ENCODE results near the gene PASK.
"Not testable (repeated sequence)": the region's sequence is repeated elsewhere in the genome, so short reads cannot be mapped to it uniquely, and the experiment has no call there.

PASK gene

GRCh38 chr2:241148891-241149674 lies at the start of gene PASK:
PASK (minus strand) TSS chr2:241149472; CDS start chr2:241143032, 6,440 bp downstream.
- peak; percentile 97 for DNase-seq

DNA sequence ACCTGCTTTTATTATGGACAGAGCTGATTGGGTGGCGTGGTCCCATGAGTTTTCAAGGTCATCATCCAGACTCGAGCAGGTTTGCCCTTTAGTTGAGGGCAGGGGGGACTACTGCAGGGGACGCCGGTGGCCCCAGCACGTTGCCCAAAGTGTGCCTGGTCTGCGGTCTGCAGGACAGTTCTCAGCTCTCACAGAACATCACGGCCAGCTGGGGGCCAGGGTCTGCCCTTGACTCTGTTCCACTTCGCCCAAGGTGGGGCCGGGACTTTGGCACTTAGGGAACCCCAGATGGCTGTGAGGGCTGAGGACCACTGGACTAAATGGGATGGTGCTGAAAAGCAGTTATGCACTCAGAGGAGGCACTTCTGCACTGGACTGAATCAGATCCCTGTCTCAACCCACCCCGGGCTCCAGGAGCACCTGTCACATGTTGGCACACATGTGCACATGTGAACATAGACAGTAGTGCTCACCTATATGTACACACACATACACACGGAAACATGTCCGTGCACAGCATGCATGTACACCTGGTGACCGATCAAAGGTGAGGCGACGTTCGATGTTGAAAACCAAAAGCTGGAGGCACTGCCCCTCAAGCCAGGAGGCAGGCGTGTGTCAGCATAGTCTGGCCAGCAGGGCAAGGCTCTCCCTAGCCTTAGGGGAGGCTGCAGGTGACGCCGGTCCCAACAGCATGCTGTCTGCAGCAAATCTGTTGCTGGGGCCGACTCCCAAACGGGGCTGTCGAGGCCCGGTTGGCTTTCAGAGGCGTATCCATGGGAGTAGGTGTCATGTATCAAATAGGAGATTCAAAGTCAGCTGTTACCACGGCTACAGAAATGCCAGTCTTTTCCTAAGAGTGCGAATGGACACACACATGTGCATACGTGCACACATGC lies 49.4 kb upstream of the PASK start:
- no peak for DNase-seq

GRCh38 chr2:241197947-241198346 lies 48.7 kb upstream of the PASK start:
- no peak for DNase-seq

- not testable (repeated sequence) for DNase-seq
These were observed 48.0 kb upstream of the PASK start for GRCh38 chr2:241197246-241197645.

DNA sequence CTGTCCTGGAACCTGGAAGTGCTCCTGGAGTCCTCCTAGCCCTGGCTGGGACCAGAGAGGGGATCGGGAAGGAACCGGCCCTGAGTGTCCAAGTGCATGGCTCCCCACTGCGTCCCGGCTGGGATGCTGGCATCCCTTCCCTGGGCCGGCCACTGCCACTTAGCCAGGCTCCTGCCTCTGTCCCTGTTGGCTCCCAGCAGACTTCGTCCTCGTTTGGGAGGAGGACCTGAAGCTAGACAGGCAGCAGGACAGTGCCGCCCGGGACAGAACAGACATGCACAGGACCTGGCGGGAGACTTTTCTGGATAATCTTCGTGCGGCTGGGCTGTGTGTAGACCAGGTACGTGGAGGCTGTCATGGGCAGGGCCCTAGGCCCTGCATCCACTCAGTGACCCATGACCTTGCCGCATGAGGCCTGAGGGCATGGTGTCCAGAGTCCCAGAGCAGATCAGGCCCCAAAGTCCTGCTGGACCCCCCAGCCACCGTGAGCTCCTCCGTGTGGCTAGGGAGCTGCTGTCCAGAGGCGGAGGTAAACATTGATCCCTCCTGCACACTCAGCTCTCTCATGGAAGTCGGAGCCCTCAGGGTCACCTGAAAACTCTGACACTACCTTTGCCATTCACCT lies 46.3 kb upstream of the PASK start:
- DNase-seq, result no peak

DNA sequence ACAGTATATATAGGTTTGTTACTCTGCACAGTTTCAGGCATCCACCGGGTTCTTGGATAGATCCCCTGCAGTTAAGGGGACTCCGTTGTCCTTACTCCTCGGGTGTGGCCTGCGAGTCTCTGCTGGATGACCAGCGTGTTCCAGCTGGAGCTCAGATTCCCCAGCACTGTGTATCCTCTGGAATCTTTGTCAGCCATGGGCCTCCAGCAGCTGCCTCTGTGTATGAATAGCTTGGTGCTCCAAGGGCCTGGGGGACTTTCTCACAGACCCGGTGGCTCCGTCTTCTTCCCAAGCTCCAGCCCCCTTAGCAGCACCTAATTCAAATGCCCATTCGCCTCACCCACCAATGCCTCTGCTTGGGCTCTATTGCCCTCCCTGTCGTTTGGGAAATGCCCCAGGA lies 45.5 kb upstream of the PASK start:
- DNase-seq, result no peak

- no peak for DNase-seq
These were observed 44.0 kb upstream of the PASK start for GRCh38 chr2:241193271-241193670.

DNA sequence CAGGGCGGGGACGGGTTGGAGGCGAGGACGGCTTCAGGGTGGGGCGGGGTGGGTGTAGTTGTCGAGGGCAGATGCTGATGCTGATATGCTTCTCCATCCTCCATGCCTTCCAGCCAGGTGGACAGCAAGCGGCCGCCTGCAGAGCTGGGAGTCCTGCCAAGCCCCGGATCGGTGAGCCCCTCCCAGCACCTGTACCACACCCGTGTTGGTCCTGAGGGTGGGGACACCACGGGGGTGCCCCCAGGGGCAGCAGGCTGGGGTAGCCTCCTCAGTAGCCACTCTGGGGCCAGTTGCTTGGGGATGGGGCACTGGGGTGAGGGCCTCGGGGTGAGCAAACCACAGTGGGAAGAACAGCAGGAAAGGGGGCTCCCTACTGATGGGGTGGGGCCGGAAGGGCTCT lies 41.8 kb upstream of the PASK start:
- no peak for DNase-seq

GRCh38 chr2:241190291-241190981 lies 41.2 kb upstream of the PASK start:
- no peak for DNase-seq

DNA sequence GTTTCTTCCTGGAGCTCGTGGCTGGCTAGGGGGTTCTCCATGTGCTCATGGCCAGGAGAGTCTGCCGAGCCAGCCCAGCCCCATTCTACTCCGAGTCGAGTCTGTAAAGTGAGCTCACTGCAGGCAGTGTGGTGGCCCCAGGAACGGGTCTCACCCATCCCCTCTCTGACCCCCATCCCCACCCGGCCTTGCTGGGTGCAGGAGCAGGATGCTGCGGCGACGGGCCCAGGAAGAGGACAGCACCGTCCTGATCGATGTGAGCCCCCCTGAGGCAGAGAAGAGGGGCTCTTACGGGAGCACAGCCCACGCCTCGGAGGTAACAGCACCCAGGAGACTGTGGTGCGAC lies 40.6 kb upstream of the PASK start:
- DNase-seq, result no peak

DNA sequence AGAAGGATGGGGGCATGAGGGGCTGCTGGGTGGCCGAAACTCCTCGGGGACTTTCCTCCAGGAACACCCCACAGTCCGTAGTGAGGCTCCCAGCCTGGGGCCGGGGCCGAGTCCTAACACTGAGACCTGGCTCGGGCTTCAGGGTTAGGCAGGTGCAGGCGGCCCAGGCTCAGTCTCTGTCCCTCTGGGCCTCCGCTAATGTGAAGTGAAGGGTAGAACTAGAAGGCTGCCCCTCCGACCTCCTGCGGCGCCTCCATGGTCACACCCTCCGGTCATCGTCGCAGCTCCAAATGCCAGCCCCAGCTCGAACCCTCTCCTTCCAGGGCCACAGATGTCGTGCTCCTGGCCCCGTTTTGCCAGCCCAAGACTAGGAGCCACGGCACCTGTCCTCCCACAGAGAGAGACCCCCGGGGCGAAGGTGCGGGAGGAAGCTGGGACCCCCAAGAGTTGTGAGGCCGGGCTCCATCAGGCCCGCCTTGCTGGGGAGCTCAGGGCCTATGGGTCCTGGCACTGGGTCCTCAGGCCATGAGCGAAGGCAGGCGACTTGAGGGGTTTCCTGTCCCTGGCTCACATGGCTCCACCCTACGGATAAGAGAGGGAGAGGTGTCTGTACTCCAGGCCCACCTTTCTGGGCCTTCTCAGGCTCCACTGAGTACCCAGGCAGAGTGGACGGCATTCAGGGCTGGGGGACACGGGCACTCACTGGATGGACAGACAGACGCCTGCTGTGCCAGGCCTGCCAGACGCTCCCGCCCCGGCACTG lies 40.0 kb upstream of the PASK start:
- DNase-seq, result no peak

GRCh38 chr2:241188361-241189092 lies 39.3 kb upstream of the PASK start, which contains the start of gene ANO7:
ANO7 (plus strand) TSS chr2:241188677; CDS start chr2:241190064, 1,387 bp downstream.
- DNase-seq, result no peak

- no peak for DNase-seq
These were observed 38.6 kb upstream of the PASK start for GRCh38 chr2:241187918-241188234.

DNA sequence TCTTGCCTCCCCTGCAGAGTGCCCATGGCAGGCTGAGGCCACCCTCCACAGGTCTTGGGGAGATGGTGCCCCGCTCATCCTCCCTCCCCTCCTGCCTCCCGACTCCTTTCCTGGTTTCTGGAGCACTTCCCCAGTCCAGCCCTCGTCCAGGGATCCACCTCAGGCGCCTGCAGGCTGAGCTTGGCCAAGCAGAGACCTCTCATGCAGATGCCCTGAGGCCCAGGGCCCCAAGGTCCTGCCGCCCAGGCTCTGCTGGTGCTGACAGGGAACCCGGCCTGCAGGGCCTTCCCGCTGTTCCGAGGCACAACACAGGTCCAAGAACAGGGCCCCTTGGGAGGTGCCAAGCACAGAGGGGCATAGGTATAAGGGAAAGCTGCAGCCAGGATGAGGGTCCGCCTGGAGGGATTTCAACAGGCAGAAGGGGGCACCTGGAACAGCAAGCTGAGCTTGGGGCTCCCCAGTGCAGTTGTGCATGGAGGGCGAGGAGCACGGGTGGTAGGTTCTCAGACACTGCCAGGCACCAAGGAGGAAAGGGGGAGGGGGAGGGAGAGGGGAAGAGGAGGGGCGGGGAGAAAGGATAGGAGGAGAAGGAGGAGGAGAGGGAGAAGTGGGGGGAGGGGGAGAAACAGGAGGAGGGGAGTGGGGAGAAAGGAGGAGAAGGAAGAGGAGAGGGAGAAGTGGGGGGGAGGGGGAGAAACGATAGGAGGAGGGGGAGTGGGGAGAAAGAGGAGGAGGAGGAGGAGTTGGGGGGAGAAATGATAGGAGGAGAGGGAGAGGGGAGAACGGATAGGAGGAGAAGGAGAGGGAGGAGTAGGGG lies 38.0 kb upstream of the PASK start:
- no peak for DNase-seq

GRCh38 chr2:241185961-241186360 lies 36.7 kb upstream of the PASK start:
- DNase-seq, result no peak

- DNase-seq, result no peak
These were observed 35.6 kb upstream of the PASK start for GRCh38 chr2:241184901-241185300.

DNA sequence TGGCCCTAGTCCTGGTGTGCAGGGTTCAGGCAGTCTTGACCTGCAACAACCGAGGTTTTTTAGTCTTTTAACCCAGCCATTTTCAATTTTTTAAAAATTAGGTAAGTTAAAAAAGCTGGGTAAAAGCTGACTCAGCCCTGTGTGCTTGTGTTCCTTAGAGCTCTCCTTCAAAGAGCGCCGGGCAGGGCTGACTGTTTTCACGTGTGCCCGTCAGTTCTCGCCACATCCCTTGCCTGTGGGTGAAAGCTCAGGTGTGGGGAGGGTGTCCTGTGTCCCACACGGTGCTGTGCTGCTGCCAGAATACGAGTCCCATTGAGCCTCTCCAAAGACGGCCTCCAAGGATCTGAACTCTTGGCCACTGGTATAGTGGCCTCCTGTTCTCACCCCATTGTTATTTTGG lies 33.9 kb upstream of the PASK start:
- DNase-seq, result no peak

- no peak for DNase-seq
These were observed 33.4 kb upstream of the PASK start for GRCh38 chr2:241182531-241183133.

DNA sequence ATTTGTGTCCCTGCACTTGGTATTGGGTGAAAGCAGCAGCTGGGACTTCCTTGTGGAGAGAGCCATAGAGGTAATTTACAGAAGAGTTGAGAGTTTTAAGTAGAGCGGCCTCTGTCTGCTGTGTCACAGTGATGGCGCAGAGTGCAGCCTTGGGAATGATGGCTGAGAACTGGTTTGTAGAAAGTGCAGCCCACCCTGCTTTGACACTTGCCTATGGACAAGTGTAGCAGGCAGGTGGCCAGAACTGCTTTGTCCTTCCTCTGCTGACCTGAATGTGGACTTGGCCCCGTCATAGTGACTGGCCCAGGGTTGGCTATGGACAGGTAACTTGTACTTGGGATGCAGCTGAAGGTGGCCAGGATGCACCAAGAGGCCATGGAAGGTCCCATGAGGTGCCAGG lies 32.9 kb upstream of the PASK start:
- no peak for DNase-seq

GRCh38 chr2:241180495-241180894 lies 31.2 kb upstream of the PASK start:
- DNase-seq, result no peak
